OCI-LY7 (cell line): Measurements from ENCODE around the gene PDZRN4.

Source experiments
- EZH2phosphoT487 ChIP-seq: fragments of 200-600 bp; sonication (generic); IDR thresholded peaks from 2 replicates; pipeline ENCODE4 v1.6.1; 2018; ENCODE audit warnings: low read depth, borderline replicate concordance, mild to moderate bottlenecking, mixed run types, antibody characterized with exemption, low read length, moderate library complexity, mixed read lengths
- TF ChIP-seq, protein P1 (sequence below): fragments of 200-600 bp; sonication (generic); conservative IDR thresholded peaks from 2 replicates; pipeline ENCODE4 v1.5.1; 2014; ENCODE audit warnings: mild to moderate bottlenecking, antibody characterized with exemption, low read length, moderate library complexity, mixed read lengths

DNA sequence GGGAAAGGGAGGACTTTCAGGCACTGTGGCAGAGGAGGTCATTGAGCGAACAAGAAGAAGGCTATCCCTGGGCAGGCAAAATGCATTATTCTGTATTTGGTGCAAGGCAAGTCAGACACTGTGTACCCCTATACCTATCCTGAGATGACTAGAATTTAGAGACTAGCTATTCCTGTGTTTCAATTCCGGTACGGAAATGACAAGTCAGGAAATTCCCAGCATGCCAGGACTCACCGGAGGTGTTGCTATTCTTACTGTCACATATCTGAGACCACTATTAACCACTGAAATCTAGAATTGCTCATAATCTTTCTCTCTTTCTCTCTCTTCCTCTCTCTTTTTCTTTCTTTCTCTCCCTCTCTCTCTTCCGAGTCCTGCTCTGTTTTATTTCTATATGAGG is 297.1 kb downstream of the PDZRN4 start:
- TF ChIP-seq, protein P1, sequence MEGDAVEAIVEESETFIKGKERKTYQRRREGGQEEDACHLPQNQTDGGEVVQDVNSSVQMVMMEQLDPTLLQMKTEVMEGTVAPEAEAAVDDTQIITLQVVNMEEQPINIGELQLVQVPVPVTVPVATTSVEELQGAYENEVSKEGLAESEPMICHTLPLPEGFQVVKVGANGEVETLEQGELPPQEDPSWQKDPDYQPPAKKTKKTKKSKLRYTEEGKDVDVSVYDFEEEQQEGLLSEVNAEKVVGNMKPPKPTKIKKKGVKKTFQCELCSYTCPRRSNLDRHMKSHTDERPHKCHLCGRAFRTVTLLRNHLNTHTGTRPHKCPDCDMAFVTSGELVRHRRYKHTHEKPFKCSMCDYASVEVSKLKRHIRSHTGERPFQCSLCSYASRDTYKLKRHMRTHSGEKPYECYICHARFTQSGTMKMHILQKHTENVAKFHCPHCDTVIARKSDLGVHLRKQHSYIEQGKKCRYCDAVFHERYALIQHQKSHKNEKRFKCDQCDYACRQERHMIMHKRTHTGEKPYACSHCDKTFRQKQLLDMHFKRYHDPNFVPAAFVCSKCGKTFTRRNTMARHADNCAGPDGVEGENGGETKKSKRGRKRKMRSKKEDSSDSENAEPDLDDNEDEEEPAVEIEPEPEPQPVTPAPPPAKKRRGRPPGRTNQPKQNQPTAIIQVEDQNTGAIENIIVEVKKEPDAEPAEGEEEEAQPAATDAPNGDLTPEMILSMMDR = no peak
- TF ChIP-seq EZH2phosphoT487 = no peak
